HEK293 (cell line): Measurements from ENCODE around the gene LBHD1.

Experiments used
- BCL11A ChIP-seq: fragments of 450-650 bp; formaldehyde crosslinking; IDR thresholded peaks from 2 replicates; pipeline ENCODE4 v1.5.1; 2016; ENCODE audit warnings: low read depth, missing biosample characterization, missing genetic modification characterization
- HOXA7 ChIP-seq: sonication (generic); formaldehyde crosslinking; IDR thresholded peaks from 2 replicates; pipeline ENCODE4 v1.8.1; 2022; ENCODE audit warnings: missing genetic modification reagents, borderline replicate concordance
- YY1 ChIP-seq: fragments of 450-650 bp; formaldehyde crosslinking; IDR thresholded peaks from 2 replicates; pipeline ENCODE4 v1.5.1; 2018; ENCODE audit warnings: missing biosample characterization, missing genetic modification characterization
- ZBTB21 ChIP-seq: fragments of 450-650 bp; formaldehyde crosslinking; IDR thresholded peaks from 2 replicates; pipeline ENCODE4 v1.5.1; 2017; ENCODE audit warnings: missing biosample characterization, missing genetic modification characterization
- ZBTB7A ChIP-seq: fragments of 450-650 bp; formaldehyde crosslinking; IDR thresholded peaks from 2 replicates; pipeline ENCODE4 v1.5.1; 2016; ENCODE audit warnings: low read depth, missing biosample characterization, missing genetic modification characterization
- ZBTB8A ChIP-seq: fragments of 450-650 bp; formaldehyde crosslinking; IDR thresholded peaks from 2 replicates; pipeline ENCODE4 v1.5.1; 2016; ENCODE audit warnings: missing biosample characterization, missing genetic modification characterization
- ZEB2 ChIP-seq: fragments of 450-650 bp; formaldehyde crosslinking; IDR thresholded peaks from 2 replicates; pipeline ENCODE4 v1.5.1; 2016; ENCODE audit warnings: missing biosample characterization, missing genetic modification characterization
- ZNF112 ChIP-seq: fragments of 450-650 bp; formaldehyde crosslinking; IDR thresholded peaks from 2 replicates; pipeline ENCODE4 v1.5.0; 2017; ENCODE audit warnings: missing biosample characterization, missing genetic modification characterization
- ZNF148 ChIP-seq: fragments of 450-650 bp; formaldehyde crosslinking; IDR thresholded peaks from 2 replicates; pipeline ENCODE4 v1.5.0; 2017; ENCODE audit warnings: missing biosample characterization, missing genetic modification characterization, borderline replicate concordance
- ZNF174 ChIP-seq: fragments of 450-650 bp; formaldehyde crosslinking; IDR thresholded peaks from 2 replicates; pipeline ENCODE4 v1.5.0; 2017; ENCODE audit warnings: missing biosample characterization, mild to moderate bottlenecking, missing genetic modification characterization
- ZNF184 ChIP-seq: fragments of 450-650 bp; IDR thresholded peaks from 2 replicates; pipeline ENCODE4 v1.5.1; 2018; ENCODE audit warnings: missing biosample characterization, mild to moderate bottlenecking, missing genetic modification characterization
- ZNF239 ChIP-seq: fragments of 450-650 bp; formaldehyde crosslinking; IDR thresholded peaks from 2 replicates; pipeline ENCODE4 v1.5.1; 2016; ENCODE audit warnings: missing biosample characterization, missing genetic modification characterization
- ZNF274 ChIP-seq, 2 experiments: fragments of 200-500 bp in 1 of 2; fragments of 450-650 bp in 1 of 2; sonication (Bioruptor generic) in 1 of 2; formaldehyde crosslinking in 1 of 2; IDR thresholded peaks; 2 replicates each; pipeline versions ENCODE4 v1.5.1 to v1.6.1; 2014 to 2016; ENCODE audit warnings: borderline replicate concordance in 1 of 2, inconsistent platforms in 1 of 2, low read length in 1 of 2, missing biosample characterization in 1 of 2, missing genetic modification characterization in 1 of 2
- ZNF292 ChIP-seq: fragments of 450-650 bp; formaldehyde crosslinking; IDR thresholded peaks from 2 replicates; pipeline ENCODE4 v1.5.1; 2016; ENCODE audit warnings: low read depth, missing biosample characterization, missing genetic modification characterization, borderline replicate concordance
- ZNF335 ChIP-seq: fragments of 450-650 bp; formaldehyde crosslinking; conservative IDR thresholded peaks from 2 replicates; pipeline ENCODE4 v1.5.1; 2016; ENCODE audit warnings: missing biosample characterization, missing genetic modification characterization
- ZNF354C ChIP-seq: fragments of 450-650 bp; formaldehyde crosslinking; IDR thresholded peaks from 2 replicates; pipeline ENCODE4 v1.5.1; 2016; ENCODE audit warnings: missing biosample characterization, missing genetic modification characterization, low read depth, borderline replicate concordance
- ZNF404 ChIP-seq: fragments of 450-650 bp; formaldehyde crosslinking; IDR thresholded peaks from 2 replicates; pipeline ENCODE4 v1.5.1; 2017; ENCODE audit warnings: missing biosample characterization, missing genetic modification characterization
- ZNF449 ChIP-seq: fragments of 450-650 bp; formaldehyde crosslinking; IDR thresholded peaks from 2 replicates; pipeline ENCODE4 v1.5.1; 2017; ENCODE audit warnings: missing biosample characterization, mild to moderate bottlenecking, missing genetic modification characterization, moderate library complexity
- ZNF514 ChIP-seq: fragments of 450-650 bp; formaldehyde crosslinking; IDR thresholded peaks from 2 replicates; pipeline ENCODE4 v1.5.1; 2016; ENCODE audit warnings: missing biosample characterization, missing genetic modification characterization
- ZNF530 ChIP-seq: fragments of 450-650 bp; formaldehyde crosslinking; IDR thresholded peaks from 2 replicates; pipeline ENCODE4 v1.5.1; 2016; ENCODE audit warnings: low read depth, missing biosample characterization, missing genetic modification characterization
- ZNF585B ChIP-seq: fragments of 450-650 bp; formaldehyde crosslinking; IDR thresholded peaks from 2 replicates; pipeline ENCODE4 v1.5.1; 2016; ENCODE audit warnings: missing biosample characterization, missing genetic modification characterization
- ZNF610 ChIP-seq: fragments of 450-650 bp; formaldehyde crosslinking; IDR thresholded peaks from 2 replicates; pipeline ENCODE4 v1.5.1; 2016; ENCODE audit warnings: missing biosample characterization, missing genetic modification characterization, borderline replicate concordance
- ZNF621 ChIP-seq: fragments of 450-650 bp; formaldehyde crosslinking; IDR thresholded peaks from 2 replicates; pipeline ENCODE4 v1.5.1; 2017; ENCODE audit warnings: missing biosample characterization, missing genetic modification characterization
- ZNF623 ChIP-seq: fragments of 450-650 bp; formaldehyde crosslinking; IDR thresholded peaks from 2 replicates; pipeline ENCODE4 v1.5.1; 2016; ENCODE audit warnings: missing biosample characterization, missing genetic modification characterization
- ZNF704 ChIP-seq: fragments of 450-650 bp; formaldehyde crosslinking; IDR thresholded peaks from 2 replicates; pipeline ENCODE4 v1.5.1; 2016; ENCODE audit warnings: missing biosample characterization, missing genetic modification characterization
- ZNF747 ChIP-seq: fragments of 450-650 bp; formaldehyde crosslinking; IDR thresholded peaks from 2 replicates; pipeline ENCODE4 v1.5.1; 2016; ENCODE audit warnings: missing biosample characterization, missing genetic modification characterization
- ZNF837 ChIP-seq: fragments of 450-650 bp; formaldehyde crosslinking; IDR thresholded peaks from 2 replicates; pipeline ENCODE4 v1.5.1; 2016; ENCODE audit warnings: missing biosample characterization, missing genetic modification characterization
- TF ChIP-seq, protein P1 (sequence below): fragments of 450-650 bp; formaldehyde crosslinking; IDR thresholded peaks from 2 replicates; pipeline ENCODE4 v1.5.1; 2016; ENCODE audit warnings: missing biosample characterization, missing genetic modification characterization
- TF ChIP-seq, protein P2 (sequence below): fragments of 450-650 bp; formaldehyde crosslinking; IDR thresholded peaks from 2 replicates; pipeline ENCODE4 v1.5.1; 2016; ENCODE audit warnings: missing biosample characterization, missing genetic modification characterization
- TF ChIP-seq, protein P3 (sequence below): fragments of 450-650 bp; formaldehyde crosslinking; IDR thresholded peaks from 2 replicates; pipeline ENCODE4 v1.5.1; 2017; ENCODE audit warnings: missing biosample characterization, missing genetic modification characterization

The LBHD1 gene

GRCh38 chr11:62689421-62690183, 17.5 kb upstream of the LBHD1 start, which contains the start of gene LRRN4CL (continued):
- no peak for TF ChIP-seq ZNF514 (tag by site-specific recombination)
- no peak for TF ChIP-seq ZNF704 (tag by site-specific recombination)
- TF ChIP-seq ZNF837 (tag by site-specific recombination) = no peak
- TF ChIP-seq ZNF239 (tag by site-specific recombination) = no peak
- TF ChIP-seq ZNF184 (tag by site-specific recombination) = no peak
- TF ChIP-seq ZNF274 (IDR thresholded peaks at IDR 0.05; ENCODE audit: low read length) = no peak
- TF ChIP-seq ZNF274 (tag by site-specific recombination; IDR thresholded peaks at IDR 0.05; ENCODE audit: borderline replicate concordance) = no peak
- no peak for TF ChIP-seq ZNF148 (tag by site-specific recombination)
- TF ChIP-seq BCL11A (tag by site-specific recombination) = no peak
- TF ChIP-seq, protein P1, sequence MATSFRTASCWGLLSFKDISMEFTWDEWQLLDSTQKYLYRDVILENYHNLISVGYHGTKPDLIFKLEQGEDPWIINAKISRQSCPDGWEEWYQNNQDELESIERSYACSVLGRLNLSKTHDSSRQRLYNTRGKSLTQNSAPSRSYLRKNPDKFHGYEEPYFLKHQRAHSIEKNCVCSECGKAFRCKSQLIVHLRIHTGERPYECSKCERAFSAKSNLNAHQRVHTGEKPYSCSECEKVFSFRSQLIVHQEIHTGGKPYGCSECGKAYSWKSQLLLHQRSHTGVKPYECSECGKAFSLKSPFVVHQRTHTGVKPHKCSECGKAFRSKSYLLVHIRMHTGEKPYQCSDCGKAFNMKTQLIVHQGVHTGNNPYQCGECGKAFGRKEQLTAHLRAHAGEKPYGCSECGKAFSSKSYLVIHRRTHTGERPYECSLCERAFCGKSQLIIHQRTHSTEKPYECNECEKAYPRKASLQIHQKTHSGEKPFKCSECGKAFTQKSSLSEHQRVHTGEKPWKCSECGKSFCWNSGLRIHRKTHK (tag by site-specific recombination) = no peak
- no peak for TF ChIP-seq ZNF449
- no peak for TF ChIP-seq ZNF404 (tag by site-specific recombination)
- no peak for TF ChIP-seq ZNF747 (tag by site-specific recombination)
- TF ChIP-seq ZEB2 = 0 out of 2 replicates have a peak, but pooled peaks have one; percentile 44
- no peak for TF ChIP-seq ZNF585B (tag by site-specific recombination)
- TF ChIP-seq ZNF174 (tag by site-specific recombination) = no peak
- TF ChIP-seq, protein P2, sequence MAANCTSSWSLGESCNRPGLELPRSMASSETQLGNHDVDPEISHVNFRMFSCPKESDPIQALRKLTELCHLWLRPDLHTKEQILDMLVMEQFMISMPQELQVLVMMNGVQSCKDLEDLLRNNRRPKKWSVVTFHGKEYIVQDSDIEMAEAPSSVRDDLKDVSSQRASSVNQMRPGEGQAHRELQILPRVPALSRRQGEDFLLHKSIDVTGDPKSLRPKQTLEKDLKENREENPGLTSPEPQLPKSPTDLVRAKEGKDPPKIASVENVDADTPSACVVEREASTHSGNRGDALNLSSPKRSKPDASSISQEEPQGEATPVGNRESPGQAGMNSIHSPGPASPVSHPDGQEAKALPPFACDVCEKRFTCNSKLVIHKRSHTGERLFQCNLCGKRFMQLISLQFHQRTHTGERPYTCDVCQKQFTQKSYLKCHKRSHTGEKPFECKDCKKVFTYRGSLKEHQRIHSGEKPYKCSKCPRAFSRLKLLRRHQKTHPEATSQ = no peak
- TF ChIP-seq HOXA7 = no peak
- TF ChIP-seq ZNF292 = no peak
- TF ChIP-seq ZNF621 = no peak
- TF ChIP-seq ZBTB7A (tag by site-specific recombination) = no peak
- TF ChIP-seq, protein P3, sequence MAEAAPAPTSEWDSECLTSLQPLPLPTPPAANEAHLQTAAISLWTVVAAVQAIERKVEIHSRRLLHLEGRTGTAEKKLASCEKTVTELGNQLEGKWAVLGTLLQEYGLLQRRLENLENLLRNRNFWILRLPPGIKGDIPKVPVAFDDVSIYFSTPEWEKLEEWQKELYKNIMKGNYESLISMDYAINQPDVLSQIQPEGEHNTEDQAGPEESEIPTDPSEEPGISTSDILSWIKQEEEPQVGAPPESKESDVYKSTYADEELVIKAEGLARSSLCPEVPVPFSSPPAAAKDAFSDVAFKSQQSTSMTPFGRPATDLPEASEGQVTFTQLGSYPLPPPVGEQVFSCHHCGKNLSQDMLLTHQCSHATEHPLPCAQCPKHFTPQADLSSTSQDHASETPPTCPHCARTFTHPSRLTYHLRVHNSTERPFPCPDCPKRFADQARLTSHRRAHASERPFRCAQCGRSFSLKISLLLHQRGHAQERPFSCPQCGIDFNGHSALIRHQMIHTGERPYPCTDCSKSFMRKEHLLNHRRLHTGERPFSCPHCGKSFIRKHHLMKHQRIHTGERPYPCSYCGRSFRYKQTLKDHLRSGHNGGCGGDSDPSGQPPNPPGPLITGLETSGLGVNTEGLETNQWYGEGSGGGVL = peak; percentile 65
- no peak for TF ChIP-seq ZNF610 (tag by site-specific recombination)
- TF ChIP-seq ZNF354C (tag by site-specific recombination) = no peak
- no peak for TF ChIP-seq ZNF623
- TF ChIP-seq ZBTB21 (tag by site-specific recombination) = peak; percentile 44; the same call in 1 of the 2 replicates
- no peak for TF ChIP-seq YY1 (tag by site-specific recombination)
- TF ChIP-seq ZNF112 = no peak
- no peak for TF ChIP-seq ZNF530 (tag by site-specific recombination)
- TF ChIP-seq ZNF335 (tag by site-specific recombination) = no peak
- no peak for TF ChIP-seq ZBTB8A (tag by site-specific recombination)
